ENCODE data around the gene CCL4. TPM values are rescaled to one million over a fixed set of nuclear protein-coding genes. Genes with fewer than 3 reads are reported as not detected.

The CCL4 gene
- total and polyA plus RNA-seq, 2 experiments from 2014 or later, result not detected

DNA sequence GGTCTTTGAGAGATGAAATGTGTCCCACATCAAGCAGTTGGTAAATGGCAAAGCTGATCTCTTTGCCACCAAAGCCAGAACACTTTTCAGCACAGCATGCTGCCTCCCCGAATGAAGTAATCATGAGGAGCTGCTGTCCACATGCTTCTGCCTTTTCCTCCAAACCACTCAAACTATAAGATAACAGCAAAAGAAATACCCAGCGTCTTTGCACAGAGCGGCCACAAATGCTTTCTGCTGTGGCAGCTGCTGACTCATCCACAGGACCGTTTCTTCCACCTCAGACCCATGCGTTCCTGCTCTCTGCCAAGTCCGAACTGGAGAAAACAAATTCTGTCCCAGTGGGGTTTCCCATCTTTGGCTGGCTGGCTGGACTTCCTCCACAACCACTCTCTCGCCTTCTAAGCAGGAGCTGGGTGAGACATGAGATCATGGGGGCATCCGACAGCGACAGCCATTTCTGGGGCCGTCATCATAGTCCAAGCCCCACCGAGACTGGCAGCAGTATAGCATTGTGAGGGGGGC lies 45.7 kb downstream of the CCL4 start:
- Histone ChIP-seq H3K9me2 (ENCODE audit: insufficient read depth) (no peaks in the 10 kb centered on the region), H3F3A (replicated peaks; ENCODE audit: low read depth) (no peaks in the 10 kb centered on the region), H3K36me3 (ENCODE audit: insufficient read depth) (no peaks in the 10 kb centered on the region), H3K27me3 (ENCODE audit: insufficient read depth) (no peaks in the 10 kb centered on the region), H2AFZ (peak overlapping the region; percentile 86), H3K79me2 (replicated peaks; ENCODE audit: insufficient read depth) (no peaks in the 10 kb centered on the region), H3K4me1 (ENCODE audit: insufficient read depth) (no peaks in the 10 kb centered on the region), H3K4me3 (no peak overlapping the region), H4K20me1 (replicated peaks; ENCODE audit: insufficient read depth) (no peaks in the 10 kb centered on the region), H3K4me2 (no peak overlapping the region), H3K27ac (ENCODE audit: low read depth) (no peak overlapping the region)
- Mint-ChIP-seq H3K4me3 (no peak overlapping the region), H3K27ac (no peak overlapping the region; the same call in 1 of the 2 replicates), H3K27me3 (ENCODE audit: insufficient read depth, low read depth, poor library complexity) (no peaks in the 10 kb centered on the region), H3K4me1 (peaks cover 4% of the 10 kb centered on the region; the same call in 2 of the 3 replicates), H3K9me3 (no peaks in the 10 kb centered on the region), H3K36me3 (ENCODE audit: low read depth) (no peaks in the 10 kb centered on the region)
- DNase-seq (ENCODE audit: low spot score), result no peak
- TF ChIP-seq JUNB (IDR thresholded peaks at IDR 0.05; ENCODE audit: unreplicated experiment) (no peak), REST (IDR thresholded peaks at IDR 0.05; ENCODE audit: unreplicated experiment) (no peak), CREB1 (CRISPR knock-in tag; IDR thresholded peaks at IDR 0.05; ENCODE audit: low read depth) (no peak), ZNF331 (CRISPR knock-in tag; IDR thresholded peaks at IDR 0.05; ENCODE audit: low read depth) (no peak), ZNF462 (CRISPR knock-in tag; IDR thresholded peaks at IDR 0.05) (no peak), ETS1 (IDR thresholded peaks at IDR 0.05) (no peak), EZH2phosphoT487 (IDR thresholded peaks at IDR 0.05; ENCODE audit: unreplicated experiment) (no peak), EZH2 (IDR thresholded peaks at IDR 0.05; ENCODE audit: low read depth, unreplicated experiment) (no peak), CTCF (conservative IDR thresholded peaks at IDR 0.05; ENCODE audit: low read depth in 2 of 2) (no peak), POLR2AphosphoS5 (IDR thresholded peaks at IDR 0.05; ENCODE audit: low read depth) (no peak), STAT1 (IDR thresholded peaks at IDR 0.05; ENCODE audit: unreplicated experiment) (no peak), NANOG (IDR thresholded peaks at IDR 0.05; ENCODE audit: borderline replicate concordance) (no peak), ZNF114 (CRISPR knock-in tag; IDR thresholded peaks at IDR 0.05) (no peak)
- peak; percentile 26; the same call in 2 of the 3 replicates for ATAC-seq
